HG03159 (cell line): ENCODE measurements around the gene ZNF816.
A peak's percentile ranks its signal among the peaks of the same experiment; 100 is the strongest.
"Not testable (repeated sequence)": the region's sequence is repeated elsewhere in the genome, so short reads cannot be mapped to it uniquely, and the experiment has no call there.

Experiments used
- ATAC-seq: cut with Tn5 transposase; IDR thresholded peaks from one replicate; pipeline ENCODE4 v1.9.1; 2021; ENCODE audit warnings: mild to moderate bottlenecking, moderate library complexity; ENCODE audit not compliant: unreplicated experiment

ZNF816 gene

GRCh38 chr19:52961981-52962380 lies 700 bp downstream of the ZNF816 start:
- ATAC-seq: no peak

- no peak for ATAC-seq
Measured at GRCh38 chr19:52959613-52960295, 2.9 kb downstream of the ZNF816 start.

- ATAC-seq: no peak
Measured at GRCh38 chr19:52957591-52957990, 5.1 kb downstream of the ZNF816 start.

GRCh38 chr19:52956917-52957316 lies 5.8 kb downstream of the ZNF816 start:
- ATAC-seq: no peak

GRCh38 chr19:52949422-52949821 lies 13.3 kb downstream of the ZNF816 start:
- no peak for ATAC-seq

- no peak for ATAC-seq
Measured at GRCh38 chr19:52948025-52948770, 14.5 kb downstream of the ZNF816 start.

- no peak for ATAC-seq
Measured at GRCh38 chr19:52946322-52947310, 16.1 kb downstream of the ZNF816 start.

- no peak for ATAC-seq
Measured at GRCh38 chr19:52945652-52946321, 16.9 kb downstream of the ZNF816 start.

- not testable (repeated sequence) for ATAC-seq
Measured at GRCh38 chr19:52944703-52945493, 17.8 kb downstream of the ZNF816 start.

GRCh38 chr19:52943884-52944643 lies 18.6 kb downstream of the ZNF816 start:
- no peak for ATAC-seq

GRCh38 chr19:52943134-52943883 lies 19.4 kb downstream of the ZNF816 start:
- no peak for ATAC-seq

- peak; percentile 98 for ATAC-seq
Measured at GRCh38 chr19:52942386-52943133, 20.1 kb downstream of the ZNF816 start.

GRCh38 chr19:52941941-52942385 lies 20.7 kb downstream of the ZNF816 start:
- ATAC-seq: peak; percentile 20

- ATAC-seq: not testable (repeated sequence)
Measured at GRCh38 chr19:52941523-52941922, 21.2 kb downstream of the ZNF816 start.

- not testable (repeated sequence) for ATAC-seq
Measured at GRCh38 chr19:52940905-52941304, 21.8 kb downstream of the ZNF816 start.

- no peak for ATAC-seq
Measured at GRCh38 chr19:52938761-52939160, 23.9 kb downstream of the ZNF816 start.

- no peak for ATAC-seq
Measured at GRCh38 chr19:52936954-52937325, 25.7 kb downstream of the ZNF816 start.
